Measurements from ENCODE around the gene TMCO6. TPM values are rescaled to one million over a fixed set of nuclear protein-coding genes. Genes with fewer than 3 reads are reported as not detected.

The TMCO6 gene
- total and polyA plus RNA-seq, 2 of the 4 experiments (the other 2 are of a cell fraction): 6.6 to 10.6 TPM

DNA sequence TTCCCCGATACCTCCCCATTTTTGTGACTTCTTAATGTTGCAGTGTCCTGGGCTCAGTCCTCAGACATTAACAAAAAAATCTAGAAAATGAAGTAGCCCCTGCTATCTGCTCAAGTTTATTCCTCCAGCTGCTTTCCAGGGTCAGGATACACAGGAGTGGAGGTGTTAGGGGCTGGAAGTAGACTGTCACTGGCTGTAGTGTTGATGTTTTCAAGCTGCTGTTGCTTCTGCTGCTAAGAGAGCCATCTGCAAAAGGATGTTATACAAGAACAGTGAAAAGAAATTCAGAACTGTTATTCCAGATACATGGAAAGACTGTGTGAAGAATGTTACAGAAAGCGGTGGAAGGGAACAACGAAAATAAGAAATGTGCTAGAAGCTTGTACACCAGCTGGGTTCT, 16.9 kb upstream of the TMCO6 start:
- Histone ChIP-seq H3K27ac (ENCODE audit: insufficient read depth, low read length) (no peak overlapping the region), H2BK20ac (ENCODE audit: low read depth, low read length) (no peak overlapping the region), H2BK5ac (ENCODE audit: low read depth, low read length, poor library complexity, severe bottlenecking) (no peak overlapping the region), H4K8ac (ENCODE audit: low read depth in 2 of 2, low read length in 2 of 2) (no peak overlapping the region), H3K4me1 (ENCODE audit: control insufficient read depth, insufficient read depth, low read length) (no peaks in the 10 kb centered on the region), H3K56ac (ENCODE audit: extremely low read depth, insufficient read depth, low read length) (no peak overlapping the region), H2BK120ac (ENCODE audit: low read depth, low read length) (no peak overlapping the region), H3K9me1 (ENCODE audit: insufficient read depth, low read length) (no peaks in the 10 kb centered on the region), H3K4ac (ENCODE audit: low read depth, low read length) (no peak overlapping the region), H3K79me1 (ENCODE audit: low read depth in 1 of 2, low read length in 2 of 2) (no peaks in the 10 kb centered on the region), H4K5ac (ENCODE audit: low read depth, low read length) (no peak overlapping the region), H3K9ac (ENCODE audit: low read depth, low read length) (no peak overlapping the region), H3K27me3 (ENCODE audit: control insufficient read depth, insufficient read depth, low read length) (peaks cover 15% of the 10 kb centered on the region), H2AFZ (replicated peaks; ENCODE audit: low read length, poor library complexity) (no peak overlapping the region), H4K91ac (ENCODE audit: insufficient read depth, low read depth, low read length) (no peak overlapping the region), H4K20me1 (ENCODE audit: insufficient read depth, low read length) (no peaks in the 10 kb centered on the region), H3K23ac (ENCODE audit: low read depth, low read length) (no peak overlapping the region), H3K18ac (ENCODE audit: low read depth, low read length) (no peak overlapping the region), H3K36me3 (ENCODE audit: control insufficient read depth, insufficient read depth, low read length) (no peaks in the 10 kb centered on the region), H3K9me3 (ENCODE audit: control insufficient read depth, insufficient read depth, low read length) (no peaks in the 10 kb centered on the region), H3K4me3 (ENCODE audit: insufficient read depth, low read depth, low read length) (no peak overlapping the region), H2AK9ac (replicated peaks; ENCODE audit: low read depth, low read length, poor library complexity) (no peak overlapping the region), H3K4me2 (ENCODE audit: low read depth, low read length) (no peak overlapping the region), H2BK15ac (ENCODE audit: low read depth, low read length) (no peak overlapping the region), H3K14ac (replicated peaks; ENCODE audit: low read depth, low read length) (no peak overlapping the region), H2AK5ac (ENCODE audit: low read depth, low read length) (no peak overlapping the region)
- WGBS, 2 experiments (ENCODE audit: extremely low coverage in 2 of 2, insufficient read length in 1 of 2): 0% methylated on average over 1 of the region's 3 CpGs; no CpG with 5 or more reads in 1 of the 2 experiments
- ATAC-seq (ENCODE audit: low read depth): no peak
- no TSS peak for BruUV-seq (replicated peaks)
- DNase-seq: no peak
- ChIA-PET POLR2A (ENCODE audit: unreplicated experiment) (no interaction called here), CTCF (interaction anchor here (0.7 kb wide), 1 partner anchor 80 kb away, joined by 3 read pairs; no protein-coding TSS in a partner anchor)
- no peak for TF ChIP-seq MAFK (IDR thresholded peaks at IDR 0.05; ENCODE audit: low read depth, low read length)
- no peak for TF ChIP-seq FOS (IDR thresholded peaks at IDR 0.05; ENCODE audit: low read depth, low read length)
- TF ChIP-seq RFX5 (IDR thresholded peaks at IDR 0.05; ENCODE audit: low read depth, low read length): no peak
- no peak for TF ChIP-seq SMC3 (IDR thresholded peaks at IDR 0.05; ENCODE audit: low read depth, low read length)
- no peak for TF ChIP-seq RAD21 (IDR thresholded peaks at IDR 0.05; ENCODE audit: low read length)
- TF ChIP-seq, protein P1, sequence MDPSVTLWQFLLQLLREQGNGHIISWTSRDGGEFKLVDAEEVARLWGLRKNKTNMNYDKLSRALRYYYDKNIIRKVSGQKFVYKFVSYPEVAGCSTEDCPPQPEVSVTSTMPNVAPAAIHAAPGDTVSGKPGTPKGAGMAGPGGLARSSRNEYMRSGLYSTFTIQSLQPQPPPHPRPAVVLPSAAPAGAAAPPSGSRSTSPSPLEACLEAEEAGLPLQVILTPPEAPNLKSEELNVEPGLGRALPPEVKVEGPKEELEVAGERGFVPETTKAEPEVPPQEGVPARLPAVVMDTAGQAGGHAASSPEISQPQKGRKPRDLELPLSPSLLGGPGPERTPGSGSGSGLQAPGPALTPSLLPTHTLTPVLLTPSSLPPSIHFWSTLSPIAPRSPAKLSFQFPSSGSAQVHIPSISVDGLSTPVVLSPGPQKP (IDR thresholded peaks at IDR 0.05; ENCODE audit: borderline replicate concordance, low read depth, low read length): no peak
- TF ChIP-seq BHLHE40 (IDR thresholded peaks at IDR 0.05; ENCODE audit: low read depth, low read length): no peak
- no peak for TF ChIP-seq MAZ (IDR thresholded peaks at IDR 0.05; ENCODE audit: borderline replicate concordance, low read depth, low read length)
- no peak for TF ChIP-seq RCOR1 (IDR thresholded peaks at IDR 0.05; ENCODE audit: insufficient replicate concordance, low read length)
- TF ChIP-seq CHD1 (IDR thresholded peaks at IDR 0.05; ENCODE audit: low read depth, low read length): no peak
- TF ChIP-seq, protein P2, sequence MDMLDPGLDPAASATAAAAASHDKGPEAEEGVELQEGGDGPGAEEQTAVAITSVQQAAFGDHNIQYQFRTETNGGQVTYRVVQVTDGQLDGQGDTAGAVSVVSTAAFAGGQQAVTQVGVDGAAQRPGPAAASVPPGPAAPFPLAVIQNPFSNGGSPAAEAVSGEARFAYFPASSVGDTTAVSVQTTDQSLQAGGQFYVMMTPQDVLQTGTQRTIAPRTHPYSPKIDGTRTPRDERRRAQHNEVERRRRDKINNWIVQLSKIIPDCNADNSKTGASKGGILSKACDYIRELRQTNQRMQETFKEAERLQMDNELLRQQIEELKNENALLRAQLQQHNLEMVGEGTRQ (IDR thresholded peaks at IDR 0.05; ENCODE audit: low read depth, low read length): no peak
- in situ Hi-C loops (cut with MboI; ENCODE audit: low sequenced_read_pairs): no loop called here
- intact Hi-C loops (cut with micrococcal nuclease): no loop called here
- dilution Hi-C loops (cut with HindIII; ENCODE audit: low sequenced_read_pairs, unreplicated experiment): no loop called here

Data from IMR-90 (cell line).